ENCODE results near the gene OR2M4. TPM values are rescaled to one million over a fixed set of nuclear protein-coding genes. Genes with fewer than 3 reads are reported as not detected.
"Not testable (repeated sequence)": the region's sequence is repeated elsewhere in the genome, so short reads cannot be mapped to it uniquely, and the experiment has no call there.

Gene OR2M4
- total and polyA plus RNA-seq, 5 experiments from 2014 or later = not detected

DNA sequence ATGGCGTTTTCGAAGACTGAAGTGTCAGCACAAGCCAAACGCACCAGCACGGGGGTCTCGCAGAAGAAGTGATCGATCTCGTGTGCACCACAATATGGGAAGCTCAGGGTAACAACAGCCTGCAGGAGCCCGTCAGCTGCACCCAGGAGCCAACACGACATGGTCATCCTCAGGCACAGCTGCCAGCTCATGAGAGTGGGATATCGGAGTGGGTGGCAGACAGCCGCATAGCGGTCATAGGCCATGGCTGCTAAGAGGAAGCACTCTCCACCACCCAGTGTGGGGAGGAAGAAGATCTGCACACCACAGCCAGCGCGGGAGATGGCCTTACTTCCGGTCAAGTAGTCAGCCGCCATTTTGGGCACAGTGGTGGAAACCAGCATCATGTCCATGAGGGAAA, 42.0 kb downstream of the OR2M4 start:
- H3K4me3 Mint-ChIP-seq, POLR2A ChIA-PET, H3K27ac Mint-ChIP-seq, H3K36me3 Mint-ChIP-seq, DNase-seq, H3K4me1 Mint-ChIP-seq, H3K27me3 Mint-ChIP-seq, H3K9me3 Mint-ChIP-seq, ATAC-seq: not testable (repeated sequence)

DNA sequence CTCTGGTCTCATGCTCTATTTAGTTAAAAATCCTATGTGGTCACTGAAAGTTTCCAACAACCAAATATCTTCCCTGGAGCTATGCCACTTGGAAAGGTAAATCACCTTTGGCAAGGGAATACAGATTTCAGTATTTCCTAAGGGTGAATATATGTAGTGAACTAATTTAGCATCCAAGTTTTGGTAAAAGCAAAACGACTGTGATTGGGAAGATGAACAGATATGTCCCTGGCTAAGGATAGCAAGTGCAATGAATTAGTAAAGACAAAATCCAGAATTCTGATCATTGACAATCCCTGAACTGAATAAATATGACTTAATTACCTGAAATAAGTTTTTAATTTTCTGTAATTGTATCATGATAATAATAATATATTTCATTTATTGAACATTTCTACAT, 46.7 kb downstream of the OR2M4 start, which contains the start of gene OR2T33:
TSS of gene OR2T33 (minus strand) at position 101 of the 400 bp plus-strand sequence. CDS start 4,162 bp downstream, outside the sequence.
- Mint-ChIP-seq H3K4me1 (no peaks in the 10 kb centered on the region), H3K36me3 (no peaks in the 10 kb centered on the region), H3K27ac (no peak within 1 kb of the TSS), H3K9me3 (peaks cover 0 to 4% (median 0%) of the 10 kb centered on the region in 9 donors), H3K27me3 (peaks cover 0 to 5% (median 0%) of the 10 kb centered on the region in 5 donors), H3K4me3 (no peak within 1 kb of the TSS)
- DNase-seq (no peak), ATAC-seq (no peak)
- POLR2A ChIA-PET = no interaction called here

DNA sequence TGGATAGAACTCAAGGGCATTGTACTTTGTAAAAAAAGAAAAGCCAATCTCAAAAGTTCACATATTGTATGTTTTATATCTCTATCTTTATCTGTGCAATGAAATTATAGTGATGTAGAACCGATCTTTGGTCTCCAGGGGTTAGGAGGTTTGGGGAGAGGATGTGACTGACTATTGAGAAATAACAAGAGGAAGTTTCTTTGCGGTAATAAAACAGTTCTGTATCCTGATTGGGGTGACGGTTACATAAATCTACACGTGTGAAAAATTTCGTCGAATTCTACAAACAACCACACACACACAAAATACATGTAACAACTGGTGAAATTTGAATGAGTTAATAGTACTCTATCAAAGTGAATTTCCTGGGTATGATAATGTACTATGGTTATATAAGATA, 57.2 kb downstream of the OR2M4 start:
- POLR2A ChIA-PET = no interaction called here
- H3K9me3 Mint-ChIP-seq = peaks cover 0 to 10% (median 4%) of the 10 kb centered on the region in 9 donors
- no peak overlapping the region for H3K4me3 Mint-ChIP-seq
- H3K36me3 Mint-ChIP-seq = peaks cover 0 to 5% (median 0%) of the 10 kb centered on the region in 3 donors
- no peak for DNase-seq
- no peak for ATAC-seq
- no peaks in the 10 kb centered on the region for H3K4me1 Mint-ChIP-seq
- H3K27me3 Mint-ChIP-seq = peaks cover 0 to 23% (median 7%) of the 10 kb centered on the region in 5 donors
- no peak overlapping the region for H3K27ac Mint-ChIP-seq

Other genes starting within 250 kb of the OR2M4 start
- under 1 TPM; 0.19 to 0.23 TPM for gene OR2L5, start 217.8 kb upstream of the OR2M4 start, total RNA-seq
- not detected for gene OR2L5, start 217.8 kb upstream of the OR2M4 start, polyA plus RNA-seq
- under 1 TPM; 0.30 to 0.42 TPM for gene OR2L2, start 201.3 kb upstream of the OR2M4 start, total RNA-seq
- under 1 TPM in 1 of 3 donors, not detected in 2; 0.62 TPM for gene OR2L2, start 201.3 kb upstream of the OR2M4 start, polyA plus RNA-seq
- under 1 TPM in 1 of 2 experiments, not detected in 1; 0.27 TPM for gene OR2L3, start 184.6 kb upstream of the OR2M4 start, total RNA-seq
- gene OR2L3, start 184.6 kb upstream of the OR2M4 start, polyA plus RNA-seq = not detected
- not detected for gene OR2L13, start 136.2 kb upstream of the OR2M4 start, total RNA-seq
- under 1 TPM in 1 of 3 donors, not detected in 2; 0.32 TPM for gene OR2L13, start 136.2 kb upstream of the OR2M4 start, polyA plus RNA-seq
- not detected for gene OR2M5, start 86.3 kb upstream of the OR2M4 start, total RNA-seq
- gene OR2M5, start 86.3 kb upstream of the OR2M4 start, polyA plus RNA-seq = not detected
- not detected for gene OR2M2, start 56.6 kb upstream of the OR2M4 start, total RNA-seq
- not detected for gene OR2M2, start 56.6 kb upstream of the OR2M4 start, polyA plus RNA-seq
- gene OR2M3, start 34.2 kb upstream of the OR2M4 start, total RNA-seq = not detected
- gene OR2M3, start 34.2 kb upstream of the OR2M4 start, polyA plus RNA-seq = not detected
- gene OR2T33, start 46.6 kb downstream of the OR2M4 start, total RNA-seq = not detected
- gene OR2T33, start 46.6 kb downstream of the OR2M4 start, polyA plus RNA-seq = not detected
- not detected for gene OR2T12, start 72.0 kb downstream of the OR2M4 start, total RNA-seq
- not detected for gene OR2T12, start 72.0 kb downstream of the OR2M4 start, polyA plus RNA-seq
- gene OR2M7, start 93.2 kb downstream of the OR2M4 start, total RNA-seq = not detected
- gene OR2M7, start 93.2 kb downstream of the OR2M4 start, polyA plus RNA-seq = not detected
- not detected for gene OR14C36, start 117.4 kb downstream of the OR2M4 start, total RNA-seq
- gene OR14C36, start 117.4 kb downstream of the OR2M4 start, polyA plus RNA-seq = not detected
- not detected for gene OR2T4, start 130.2 kb downstream of the OR2M4 start, total RNA-seq
- gene OR2T4, start 130.2 kb downstream of the OR2M4 start, polyA plus RNA-seq = not detected
- not detected for gene OR2T6, start 144.3 kb downstream of the OR2M4 start, total RNA-seq
- not detected for gene OR2T6, start 144.3 kb downstream of the OR2M4 start, polyA plus RNA-seq
- not detected for gene OR2T1, start 171.6 kb downstream of the OR2M4 start, total RNA-seq
- not detected for gene OR2T1, start 171.6 kb downstream of the OR2M4 start, polyA plus RNA-seq
- gene OR2T2, start 214.2 kb downstream of the OR2M4 start, total RNA-seq = not detected
- gene OR2T2, start 214.2 kb downstream of the OR2M4 start, polyA plus RNA-seq = not detected
- not detected for gene OR2T3, start 241.9 kb downstream of the OR2M4 start, total RNA-seq
- gene OR2T3, start 241.9 kb downstream of the OR2M4 start, polyA plus RNA-seq = not detected

Data from naive thymus-derived CD8-positive, alpha-beta T cell (primary cell).